ENCODE results near the gene FRMD8.
"Not testable (repeated sequence)": the region's sequence is repeated elsewhere in the genome, so short reads cannot be mapped to it uniquely, and the experiment has no call there.

GRCh38 chr11:65413077-65413664 lies 26.7 kb downstream of the FRMD8 start:
- TF ChIP-seq CTCF (IDR thresholded peaks at IDR 0.05; ENCODE audit: poor library complexity, severe bottlenecking); EZH2 (IDR thresholded peaks at IDR 0.05; ENCODE audit: borderline replicate concordance, insufficient read depth, low read length, poor library complexity, severe bottlenecking); MXI1 (conservative IDR thresholded peaks at IDR 0.05; ENCODE audit: poor library complexity, severe bottlenecking); POLR2AphosphoS5 (IDR thresholded peaks at IDR 0.05); SMC3 (conservative IDR thresholded peaks at IDR 0.05; ENCODE audit: poor library complexity): not testable (repeated sequence)

All from neural cell (in vitro differentiated cells).